Measurements from ENCODE around the gene TRIM72.

DNA sequence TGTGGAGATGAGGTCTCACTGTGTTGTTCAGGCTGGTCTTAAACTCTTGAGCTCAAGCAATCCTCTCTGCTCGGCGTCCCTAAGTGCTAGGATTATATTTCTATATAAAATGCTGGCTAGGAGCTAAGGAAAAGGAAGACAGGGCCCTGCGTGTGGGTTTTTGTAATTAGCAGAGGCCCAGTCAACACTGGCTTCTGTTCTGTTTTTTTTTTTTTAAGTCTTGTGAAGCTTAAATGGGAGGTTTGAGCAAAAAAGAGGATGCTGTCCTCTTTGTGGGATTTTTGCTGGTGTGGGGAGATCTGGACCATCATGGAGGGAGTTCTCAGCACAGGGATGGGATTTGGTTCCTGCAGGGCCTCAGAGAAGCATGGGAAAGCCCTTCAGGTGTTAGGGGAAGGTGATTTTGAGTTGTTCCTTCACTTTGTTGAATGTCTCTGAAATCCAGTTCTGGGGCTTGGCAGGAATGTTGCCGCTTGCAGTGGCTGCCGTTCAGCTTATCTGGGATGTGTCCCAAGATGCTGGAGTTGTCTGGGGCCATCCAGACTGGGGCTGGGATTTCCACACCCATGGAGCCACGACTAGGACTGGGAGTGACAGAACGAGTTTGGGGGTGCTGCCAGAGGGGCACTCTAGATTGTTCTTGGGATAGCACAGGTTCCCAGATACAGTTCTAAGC lies 15.6 kb upstream of the TRIM72 start:
- TF ChIP-seq POLR2A (IDR thresholded peaks at IDR 0.05; ENCODE audit: low read length) (no peak), GATA1 (IDR thresholded peaks at IDR 0.05; ENCODE audit: low read depth, low read length) (no peak)
